GM12878 (cell line): ENCODE results near the gene PDZD2. TPM values are rescaled to one million over a fixed set of nuclear protein-coding genes. Genes with fewer than 3 reads are reported as not detected.

Experiments
- ATAC-seq: fragments of 200-7000 bp; cut with Tn5 transposase; 3 replicates; pipeline ENCODE4 v1.9.1; 2020; ENCODE audit warnings: mild to moderate bottlenecking, moderate library complexity
- BruUV-seq: library from RNA; stranded (reverse); fragments of 400-500 nt; replicated peaks from 2 replicates; lab custom pipeline; 2021; lab: Mats Ljungman, UMichigan
- CTCF ChIA-PET: fragments of 300-600 bp; sonication (Branson Sonifier 250); formaldehyde crosslinking; extraction: SDS; loops from one replicate; lab custom pipeline; 2021; ENCODE audit warnings: inconsistent platforms; lab: Yijun Ruan, JAX
- POLR2A ChIA-PET: fragments of 350-600 bp; formaldehyde crosslinking; extraction: SDS; loops from one replicate; lab custom pipeline; 2021; ENCODE audit warnings: inconsistent platforms; lab: Charles Lee
- RAD21 ChIA-PET: fragments of 300-600 bp; sonication (Branson Sonifier 250); formaldehyde crosslinking; loops from one replicate; lab custom pipeline; 2023; ENCODE audit warnings: antibody characterized with exemption; ENCODE audit not compliant: unreplicated experiment; lab: Charles Lee
- SMC1A ChIA-PET: fragments of 300-600 bp; sonication (Branson Sonifier 250); formaldehyde crosslinking; loops from one replicate; lab custom pipeline; 2023; ENCODE audit not compliant: unreplicated experiment, uncharacterized antibody; lab: Charles Lee
- DNase-seq: peaks from one replicate; pipeline ENCODE4 v3.0.0-alpha.2; 2011; ENCODE audit warnings: low read depth, low spot score
- FAIRE-seq: peaks from 3 replicates; lab custom pipeline; 2011; peaks lifted over from hg19 to GRCh38; lab: Jason Lieb, UNC
- H2AFZ ChIP-seq: 2 replicates; pipeline ENCODE4 v1.6.0; 2011; ENCODE audit warnings: low read depth, low read length, control low read depth; ENCODE audit not compliant: control insufficient read depth
- H3K27ac ChIP-seq: 2 replicates; pipeline ENCODE4 v1.5.1; 2011; ENCODE audit warnings: control low read depth; ENCODE audit not compliant: control insufficient read depth, insufficient read depth
- H3K27me3 ChIP-seq, 2 experiments: replicated peaks in 1 of 2; 2 replicates each; pipeline versions ENCODE4 v1.6.0 to v1.6.1; 2011; ENCODE audit warnings: low read length in 1 of 2; ENCODE audit not compliant: control insufficient read depth in 2 of 2, insufficient read depth in 2 of 2
- H3K36me3 ChIP-seq, 2 experiments: 2 replicates each; pipeline ENCODE4 v1.5.1; 2011; ENCODE audit warnings: low read length in 1 of 2; ENCODE audit not compliant: control insufficient read depth in 2 of 2, insufficient read depth in 2 of 2
- H3K4me1 ChIP-seq: 2 replicates; pipeline ENCODE4 v1.6.1; 2011; ENCODE audit warnings: mild to moderate bottlenecking, low read length, moderate library complexity, mixed read lengths; ENCODE audit not compliant: control insufficient read depth, insufficient read depth
- H3K4me2 ChIP-seq: 2 replicates; pipeline ENCODE4 v1.6.0; 2011; ENCODE audit warnings: control low read depth; ENCODE audit not compliant: control insufficient read depth, insufficient read depth
- H3K4me3 ChIP-seq: fragments of 200-600 bp; sonication (generic); 2 replicates; pipeline ENCODE4 v1.5.1; 2016
- H3K79me2 ChIP-seq: 2 replicates; pipeline ENCODE4 v1.6.0; 2011; ENCODE audit warnings: low read length; ENCODE audit not compliant: control insufficient read depth, insufficient read depth
- H3K9ac ChIP-seq: 2 replicates; pipeline ENCODE4 v1.8.0; 2011; ENCODE audit warnings: low read length, control low read depth, mixed read lengths; ENCODE audit not compliant: control insufficient read depth, insufficient read depth
- H3K9me3 ChIP-seq: replicated peaks from 3 replicates; pipeline ENCODE4 v1.5.1; 2011; ENCODE audit warnings: mild to moderate bottlenecking, low read length; ENCODE audit not compliant: control insufficient read depth, insufficient read depth
- H4K20me1 ChIP-seq: 2 replicates; pipeline ENCODE4 v1.6.0; 2011; ENCODE audit not compliant: control insufficient read depth, insufficient read depth
- BCL3 ChIP-seq: IDR thresholded peaks from 2 replicates; pipeline ENCODE4 v1.6.1; 2011; ENCODE audit warnings: borderline replicate concordance, low read depth, mild to moderate bottlenecking, moderate library complexity, low read length; ENCODE audit not compliant: insufficient read depth, poor library complexity, severe bottlenecking
- CBFB ChIP-seq: IDR thresholded peaks from 2 replicates; pipeline ENCODE4 v1.6.1; 2016; ENCODE audit warnings: antibody characterized with exemption, low read depth
- CHD2 ChIP-seq: IDR thresholded peaks from 2 replicates; pipeline ENCODE4 v1.6.1; 2011; ENCODE audit warnings: low read depth, low read length, improper control_type of control experiment, borderline replicate concordance
- ESRRA ChIP-seq: IDR thresholded peaks from 2 replicates; pipeline ENCODE4 v1.6.1; 2012; ENCODE audit warnings: mild to moderate bottlenecking, low read length, improper control_type of control experiment
- IRF3 ChIP-seq: fragments of 450-650 bp; IDR thresholded peaks from 2 replicates; pipeline ENCODE4 v1.6.1; 2014; ENCODE audit warnings: mild to moderate bottlenecking
- PBX3 ChIP-seq: IDR thresholded peaks from 2 replicates; pipeline ENCODE4 v1.6.1; 2011; ENCODE audit warnings: mild to moderate bottlenecking, low read depth, low read length, moderate library complexity; ENCODE audit not compliant: insufficient replicate concordance
- WGBS: methylation state at CpG from one replicate; pipeline ENCODE4 v1.1.6; 2016; ENCODE audit warnings: low lambda C conversion rate; ENCODE audit not compliant: insufficient replicate concordance, insufficient coverage; ENCODE audit errors: missing lambda C conversion rate; 5-methylcytosine and 5-hydroxymethylcytosine counted together
- in situ Hi-C: fragments of 300-500 bp; cut with MboI; formaldehyde crosslinking; loops from 9 replicates; pipeline ENCODE4 v1.14.3; 2018; ENCODE audit warnings: mixed read lengths
- intact Hi-C: fragments of 100-400 bp; cut with micrococcal nuclease; formaldehyde crosslinking; loops from one replicate; pipeline ENCODE4 v1.14.2; 2022; ENCODE audit not compliant: unreplicated experiment
- polyA plus RNA-seq, 11 experiments: library from polyadenylated mRNA; depleted of rRNA in 4 of 11; unstranded in 6 of 11; stranded (reverse) in 5 of 11; fragments of >200 nt; fragmentation: Nextera tagmentation in 4 of 11; fragmentation: Illumina TruSeq in 1 of 11; extraction: Ambion mirVana in 4 of 11; extraction: Trizol in 1 of 11; gene quantifications; 1 replicate in 1 of 11; 2 replicates in 10 of 11; pipeline versions ENCODE4 v1.2.1 to v1.2.3, GENCODE V29; 2011 to 2016; ENCODE audit warnings: inconsistent platforms in 2 of 11, missing spikeins in 2 of 11, low read depth in 1 of 11
- total RNA-seq, 4 experiments: library from RNA; depleted of rRNA in 3 of 4; stranded (reverse); fragments of >200 nt in 3 of 4; fragmentation: Illumina TruSeq in 1 of 4; extraction: Trizol in 1 of 4; gene quantifications; 2 replicates each; pipeline versions ENCODE4 v1.2.1 to v1.2.3, GENCODE V29; 2013 to 2021

PDZD2 gene
- total and polyA plus RNA-seq, 10 of the 15 experiments (the other 5 are each of a cell fraction or from before 2014, with no cell fraction given), result 0.01 to 0.58 (median 0.29) TPM; not detected in 3

- Histone ChIP-seq H3K4me1 (no peaks in the 10 kb centered on the region), H3K79me2 (no peaks in the 10 kb centered on the region), H4K20me1 (no peaks in the 10 kb centered on the region), H3K36me3 (no peaks in the 10 kb centered on the region), H2AFZ (no peak overlapping the region), H3K4me3 (no peak overlapping the region), H3K9ac (no peak overlapping the region), H3K4me2 (no peak overlapping the region), H3K27ac (no peak overlapping the region), H3K9me3 (no peaks in the 10 kb centered on the region), H3K27me3 (no peaks in the 10 kb centered on the region)
- ATAC-seq, result no peak
- DNase-seq, result no peak
- 13% methylated on average over 6 of the region's 6 CpGs for WGBS
- ChIA-PET RAD21 (no interaction called here), SMC1A (no interaction called here), POLR2A (no interaction called here), CTCF (no interaction called here)
- intact Hi-C loops, result no loop called here
- no peak for FAIRE-seq
- in situ Hi-C loops, result no loop called here
- no peak for TF ChIP-seq CHD2
- TF ChIP-seq ESRRA, result no peak
- no peak for TF ChIP-seq PBX3
- no peak for TF ChIP-seq IRF3
- TF ChIP-seq BCL3, result peak; percentile 83
- TF ChIP-seq CBFB, result no peak
- no TSS peak for BruUV-seq
Observed at GRCh38 chr5:31898036-31898632, 259.2 kb downstream of the PDZD2 start.
